Psoas muscle (tissue), 8 donors: Measurements from ENCODE around the gene MEIS1. TPM values are rescaled to one million over a fixed set of nuclear protein-coding genes. Genes with fewer than 3 reads are reported as not detected.

ENCODE experiments used
- ATAC-seq, 4 donors: fragments of 200-7000 bp; cut with Tn5 transposase; one replicate each; pipeline ENCODE4 v1.9.1; 2020; ENCODE audit warnings: moderate library complexity in 3 of 4, mild to moderate bottlenecking in 2 of 4
- DNase-seq, 2 donors: peaks; one replicate each; pipeline ENCODE4 v3.0.0-alpha.2; 2020
- H3K27ac ChIP-seq: fragments of 200-600 bp; one replicate; pipeline ENCODE4 v1.8.0; 2022
- H3K27me3 ChIP-seq, 3 donors: fragments of 200-600 bp in 1 of 3; one replicate each; pipeline versions ENCODE4 v1.6.1 to v1.8.0; 2013 to 2022; ENCODE audit warnings: low read length in 2 of 3, mild to moderate bottlenecking in 2 of 3, moderate library complexity in 1 of 3; ENCODE audit not compliant: insufficient read depth in 3 of 3
- H3K36me3 ChIP-seq, 2 donors: fragments of 200-600 bp in 1 of 2; one replicate each; pipeline versions ENCODE4 v1.6.1 to v1.8.0; 2013 to 2022; ENCODE audit warnings: low read depth in 1 of 2, mild to moderate bottlenecking in 1 of 2, moderate library complexity in 1 of 2; ENCODE audit not compliant: insufficient read depth in 1 of 2
- H3K4me1 ChIP-seq: fragments of 200-600 bp; one replicate; pipeline ENCODE4 v1.8.0; 2022
- H3K4me3 ChIP-seq: fragments of 200-600 bp; one replicate; pipeline ENCODE4 v1.8.0; 2022; ENCODE audit warnings: mild to moderate bottlenecking
- H3K9me3 ChIP-seq: fragments of 200-600 bp; one replicate; pipeline ENCODE4 v1.8.0; 2022
- CTCF ChIP-seq: fragments of 200-600 bp; IDR thresholded peaks from one replicate; pipeline ENCODE4 v1.8.0; 2022; ENCODE audit warnings: antibody characterized with exemption
- WGBS, 3 donors: extraction: QIAGEN DNeasy Blood & Tissue Kit; methylation state at CpG; one replicate each; pipeline versions ENCODE4 v1.1.6 to v1.1.7; 2013; 5-methylcytosine and 5-hydroxymethylcytosine counted together
- intact Hi-C, 2 donors: fragments of 100-400 bp; cut with DNase I; formaldehyde crosslinking; loops; one replicate each; pipeline versions ENCODE4 v1.11.0 to v1.14.2; 2022
- polyA plus RNA-seq, 3 donors: library from polyadenylated mRNA; stranded (reverse); fragments of 200-250 nt; gene quantifications; one replicate each; pipeline ENCODE4 v1.2.3, GENCODE V29; 2013
- total RNA-seq, 4 donors: library from RNA; stranded (reverse); fragmentation: NEBNext Ultra II Directional in 2 of 4; extraction: Animal tissue kit (Norgen Biotek cat#: 25700) in 2 of 4; gene quantifications; one replicate each; pipeline versions ENCODE4 v1.2.1 to v1.2.4, GENCODE V29; 2021 to 2023
- donor health status: healthy with polysubstance abuse.
- donor health status: DM: no; HTN: no; CAD: no; lungs with moderate emphysema.
- donor health status: Bipolar disorder and iron deficiency.
- donor health status: healthy.
- donor health status: DM: yes; HTN: yes; CAD: no.
- donor health status: DM: no; HTN: no; CAD: no.
- donor health status: DM: no; HTN: no; CAD: no.
- donor health status: DM: yes; HTN: yes; CAD: no.

The MEIS1 gene
- total and polyA plus RNA-seq, 7 donors, result 0.77 to 6.8 (median 2.1) TPM

GRCh38 chr2:66512626-66513025, 77.7 kb downstream of the MEIS1 start:
- TF ChIP-seq CTCF, result no peak
- no peaks in the 10 kb centered on the region for H3K9me3 ChIP-seq
- H3K36me3 ChIP-seq, result no peaks in the 10 kb centered on the region
- no peak overlapping the region for H3K4me3 ChIP-seq
- intact Hi-C loops, result no loop called here
- peaks cover 15% of the 10 kb centered on the region for H3K4me1 ChIP-seq
- H3K27ac ChIP-seq, result no peak overlapping the region
- H3K27me3 ChIP-seq, result no peaks in the 10 kb centered on the region
- ATAC-seq, result no peak
- DNase-seq, result no peak

- Histone ChIP-seq H3K4me1 (no peaks in the 10 kb centered on the region), H3K36me3 (no peaks in the 10 kb centered on the region), H3K27me3 (no peaks in the 10 kb centered on the region), H3K27ac (no peak overlapping the region), H3K9me3 (no peaks in the 10 kb centered on the region), H3K4me3 (no peak overlapping the region)
- intact Hi-C loops, result no loop called here
- no peak for ATAC-seq
- WGBS, 3 donors, result 54 to 76% (median 59%) methylated on average over 2 of the region's 2 CpGs
- no peak for DNase-seq
- TF ChIP-seq CTCF, result no peak
Observed at GRCh38 chr2:66515743-66516142, 80.8 kb downstream of the MEIS1 start.

DNA sequence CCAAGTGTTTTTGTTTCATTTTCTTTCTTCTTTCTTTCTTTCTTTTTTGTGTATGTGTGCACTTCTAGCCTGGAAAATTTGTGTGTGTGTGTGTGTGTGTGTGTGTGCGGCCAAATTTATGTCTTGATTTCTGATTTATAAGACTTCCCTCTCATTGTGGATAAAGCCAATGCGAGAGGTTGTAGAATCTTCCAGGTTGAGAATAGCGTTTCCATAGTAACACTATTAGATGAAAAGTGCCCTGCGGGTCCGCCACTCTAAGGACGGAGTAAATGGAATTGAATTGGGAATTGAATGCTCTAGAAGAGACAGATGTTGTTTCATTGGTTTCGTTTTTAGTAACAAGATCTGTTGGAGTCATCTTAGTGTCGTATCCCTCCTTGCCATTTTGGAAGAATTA, 81.6 kb downstream of the MEIS1 start:
- intact Hi-C loops, result no loop called here
- DNase-seq (no peak), ATAC-seq (no peak)
- H3K4me3 ChIP-seq, result no peak overlapping the region
- no peak overlapping the region for H3K27ac ChIP-seq
- H3K4me1 ChIP-seq, result no peaks in the 10 kb centered on the region
- WGBS, 3 donors, result 92 to 95% (median 94%) methylated on average over 8 of the region's 8 CpGs
- no peaks in the 10 kb centered on the region for H3K27me3 ChIP-seq
- no peaks in the 10 kb centered on the region for H3K9me3 ChIP-seq
- no peak for TF ChIP-seq CTCF
- H3K36me3 ChIP-seq, result no peaks in the 10 kb centered on the region

- Histone ChIP-seq H3K4me3 (no peak overlapping the region), H3K36me3 (no peaks in the 10 kb centered on the region), H3K4me1 (no peaks in the 10 kb centered on the region), H3K27ac (no peak overlapping the region), H3K9me3 (no peaks in the 10 kb centered on the region), H3K27me3 (no peaks in the 10 kb centered on the region)
- no peak for TF ChIP-seq CTCF
- no peak for DNase-seq
- WGBS, 3 donors, result 85 to 89% (median 88%) methylated on average over 4 of the region's 4 CpGs
- intact Hi-C loops, result no loop called here
- ATAC-seq, result no peak
Observed at GRCh38 chr2:66517772-66518171, 82.8 kb downstream of the MEIS1 start.

- DNase-seq (no peak), ATAC-seq (no peak)
- no peak overlapping the region for H3K27ac ChIP-seq
- intact Hi-C loops, result no loop called here
- WGBS, 3 donors, result 79 to 93% (median 85%) methylated on average over 6 of the region's 6 CpGs
- H3K4me3 ChIP-seq, result no peak overlapping the region
- H3K9me3 ChIP-seq, result no peaks in the 10 kb centered on the region
- H3K27me3 ChIP-seq, result no peaks in the 10 kb centered on the region
- H3K4me1 ChIP-seq, result no peaks in the 10 kb centered on the region
- no peaks in the 10 kb centered on the region for H3K36me3 ChIP-seq
- no peak for TF ChIP-seq CTCF
Observed at GRCh38 chr2:66519264-66519843, 84.4 kb downstream of the MEIS1 start.
